IPS DF 6.9 (cell line): ENCODE results near the gene DEPP1.

Experiments
- DNase-seq: peaks from one replicate; pipeline ENCODE4 v3.0.0-alpha.2; 2013; ENCODE audit warnings: low read depth, low spot score
- H3K27ac ChIP-seq: one replicate; pipeline ENCODE4 v1.5.1; 2013; ENCODE audit warnings: low read length, control low read depth
- H3K27me3 ChIP-seq: 2 replicates; pipeline ENCODE4 v1.6.1; 2013; ENCODE audit warnings: mild to moderate bottlenecking, low read length; ENCODE audit not compliant: control insufficient read depth, insufficient read depth
- H3K36me3 ChIP-seq: 2 replicates; pipeline ENCODE4 v1.6.1; 2013; ENCODE audit warnings: low read length; ENCODE audit not compliant: control insufficient read depth, insufficient read depth
- H3K4me1 ChIP-seq: 2 replicates; pipeline ENCODE4 v1.6.1; 2013; ENCODE audit warnings: low read length; ENCODE audit not compliant: control insufficient read depth, insufficient read depth
- H3K4me3 ChIP-seq: 2 replicates; pipeline ENCODE4 v1.5.1; 2013; ENCODE audit warnings: mild to moderate bottlenecking, low read length
- H3K9me3 ChIP-seq: 2 replicates; pipeline ENCODE4 v1.6.1; 2013; ENCODE audit warnings: low read length, inconsistent platforms; ENCODE audit not compliant: control insufficient read depth, insufficient read depth
- WGBS: extraction: QIAGEN DNeasy Blood & Tissue Kit; methylation state at CpG from one replicate; pipeline ENCODE4 v1.1.7; 2013; ENCODE audit warnings: mixed read lengths, missing lambda C conversion rate; ENCODE audit not compliant: insufficient read length, insufficient coverage; 5-methylcytosine and 5-hydroxymethylcytosine counted together

DEPP1 gene

GRCh38 chr10:44985175-44985681 lies 6.6 kb upstream of the DEPP1 start:
- Histone ChIP-seq H3K27me3 (no peaks in the 10 kb centered on the region), H3K4me3 (no peak overlapping the region), H3K36me3 (no peaks in the 10 kb centered on the region), H3K27ac (no peak overlapping the region), H3K4me1 (peaks cover 7% of the 10 kb centered on the region), H3K9me3 (no peaks in the 10 kb centered on the region)
- no peak for DNase-seq
- no CpG with 5 or more reads among the region's 9 CpGs for WGBS

GRCh38 chr10:44984671-44985101 lies 6.1 kb upstream of the DEPP1 start:
- DNase-seq = no peak
- no CpG with 5 or more reads among the region's 15 CpGs for WGBS
- H3K4me1 ChIP-seq = peaks cover 8% of the 10 kb centered on the region
- no peak overlapping the region for H3K27ac ChIP-seq
- H3K36me3 ChIP-seq = no peaks in the 10 kb centered on the region
- H3K27me3 ChIP-seq = no peaks in the 10 kb centered on the region
- no peaks in the 10 kb centered on the region for H3K9me3 ChIP-seq
- no peak overlapping the region for H3K4me3 ChIP-seq

GRCh38 chr10:44983895-44984278 lies 5.3 kb upstream of the DEPP1 start:
- Histone ChIP-seq H3K27ac (no peak overlapping the region), H3K9me3 (no peaks in the 10 kb centered on the region), H3K4me3 (no peak overlapping the region), H3K27me3 (no peaks in the 10 kb centered on the region), H3K36me3 (no peaks in the 10 kb centered on the region), H3K4me1 (peaks cover 9% of the 10 kb centered on the region)
- WGBS = no CpG with 5 or more reads among the region's 10 CpGs
- DNase-seq = no peak

- Histone ChIP-seq H3K4me3 (no peak overlapping the region), H3K27ac (no peak overlapping the region), H3K27me3 (no peaks in the 10 kb centered on the region), H3K4me1 (peaks cover 11% of the 10 kb centered on the region), H3K36me3 (no peaks in the 10 kb centered on the region), H3K9me3 (no peaks in the 10 kb centered on the region)
- DNase-seq = no peak
- no CpG with 5 or more reads among the region's 13 CpGs for WGBS
Measured at GRCh38 chr10:44983066-44983894, 4.7 kb upstream of the DEPP1 start.

- Histone ChIP-seq H3K27me3 (no peaks in the 10 kb centered on the region), H3K4me1 (peaks cover 11% of the 10 kb centered on the region), H3K36me3 (no peaks in the 10 kb centered on the region), H3K9me3 (no peaks in the 10 kb centered on the region), H3K27ac (no peak overlapping the region), H3K4me3 (no peak overlapping the region)
- WGBS = no CpG with 5 or more reads among the region's 9 CpGs
- DNase-seq = no peak
Measured at GRCh38 chr10:44982496-44982895, 3.9 kb upstream of the DEPP1 start.

GRCh38 chr10:44982114-44982460 lies 3.5 kb upstream of the DEPP1 start:
- H3K27me3 ChIP-seq = no peaks in the 10 kb centered on the region
- H3K4me1 ChIP-seq = peaks cover 11% of the 10 kb centered on the region
- H3K27ac ChIP-seq = no peak overlapping the region
- no CpG with 5 or more reads among the region's 9 CpGs for WGBS
- H3K36me3 ChIP-seq = no peaks in the 10 kb centered on the region
- no peak for DNase-seq
- H3K9me3 ChIP-seq = no peaks in the 10 kb centered on the region
- no peak overlapping the region for H3K4me3 ChIP-seq

- H3K4me1 ChIP-seq = peaks cover 11% of the 10 kb centered on the region
- H3K9me3 ChIP-seq = no peaks in the 10 kb centered on the region
- no CpG with 5 or more reads among the region's 11 CpGs for WGBS
- no peak overlapping the region for H3K4me3 ChIP-seq
- no peaks in the 10 kb centered on the region for H3K27me3 ChIP-seq
- DNase-seq = no peak
- H3K36me3 ChIP-seq = no peaks in the 10 kb centered on the region
- H3K27ac ChIP-seq = no peak overlapping the region
Measured at GRCh38 chr10:44981172-44982113, 2.8 kb upstream of the DEPP1 start.

- no CpG with 5 or more reads among the region's 14 CpGs for WGBS
- no peak overlapping the region for H3K4me3 ChIP-seq
- no peaks in the 10 kb centered on the region for H3K9me3 ChIP-seq
- H3K4me1 ChIP-seq = peaks cover 11% of the 10 kb centered on the region
- no peak overlapping the region for H3K27ac ChIP-seq
- no peaks in the 10 kb centered on the region for H3K27me3 ChIP-seq
- no peak for DNase-seq
- no peaks in the 10 kb centered on the region for H3K36me3 ChIP-seq
Measured at GRCh38 chr10:44980309-44981171, 1.9 kb upstream of the DEPP1 start.

- H3K27ac ChIP-seq = no peak overlapping the region
- no peak for DNase-seq
- no CpG with 5 or more reads among the region's 13 CpGs for WGBS
- H3K9me3 ChIP-seq = no peaks in the 10 kb centered on the region
- no peaks in the 10 kb centered on the region for H3K27me3 ChIP-seq
- H3K4me1 ChIP-seq = peaks cover 12% of the 10 kb centered on the region
- H3K36me3 ChIP-seq = no peaks in the 10 kb centered on the region
- no peak overlapping the region for H3K4me3 ChIP-seq
Measured at GRCh38 chr10:44979281-44980191, 927 bp upstream of the DEPP1 start.
